Right renal cortex interstitium (tissue), 3 donors: ENCODE measurements around the gene ODC1. TPM values are rescaled to one million over a fixed set of nuclear protein-coding genes. Genes with fewer than 3 reads are reported as not detected.

Source experiments
- DNase-seq, 3 donors: peaks; one replicate each; pipeline ENCODE4 v3.0.0-alpha.2; 2013; ENCODE audit warnings: low read depth in 3 of 3, low spot score in 2 of 3
- polyA plus RNA-seq, 3 donors: library from polyadenylated mRNA; unstranded; fragments of 120-200 nt; gene quantifications; one replicate each; pipeline ENCODE4 v1.2.1, GENCODE V29; 2013; ENCODE audit not compliant: insufficient read length in 3 of 3

Gene ODC1
- polyA plus RNA-seq, 3 donors: 398 to 438 (median 426) TPM

DNA sequence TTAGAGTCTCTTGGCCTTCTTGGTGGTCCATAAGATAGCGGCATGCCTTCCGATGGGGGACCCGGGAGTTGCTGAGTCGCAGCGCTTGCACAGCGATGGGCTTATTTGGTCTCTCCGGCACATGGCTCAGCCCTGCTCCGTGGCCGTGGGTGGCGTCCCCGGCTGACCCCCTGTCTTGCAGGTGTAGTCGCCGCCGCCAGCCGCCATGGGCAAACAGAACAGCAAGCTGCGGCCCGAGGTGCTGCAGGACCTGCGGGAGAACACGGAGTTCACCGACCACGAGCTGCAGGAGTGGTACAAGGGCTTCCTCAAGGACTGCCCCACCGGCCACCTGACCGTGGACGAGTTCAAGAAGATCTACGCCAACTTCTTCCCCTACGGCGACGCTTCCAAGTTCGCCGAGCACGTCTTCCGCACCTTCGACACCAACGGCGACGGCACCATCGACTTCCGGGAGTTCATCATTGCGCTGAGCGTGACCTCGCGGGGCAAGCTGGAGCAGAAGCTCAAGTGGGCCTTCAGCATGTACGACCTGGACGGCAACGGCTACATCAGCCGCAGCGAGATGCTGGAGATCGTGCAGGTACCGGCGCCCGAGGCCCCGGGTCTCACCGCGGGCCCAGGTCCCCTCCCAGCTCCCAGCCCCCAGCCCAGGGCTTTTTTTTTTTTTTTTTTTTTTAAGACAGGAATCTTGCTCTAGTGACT is 28.4 kb downstream of the ODC1 start:
- DNase-seq: no peak

DNA sequence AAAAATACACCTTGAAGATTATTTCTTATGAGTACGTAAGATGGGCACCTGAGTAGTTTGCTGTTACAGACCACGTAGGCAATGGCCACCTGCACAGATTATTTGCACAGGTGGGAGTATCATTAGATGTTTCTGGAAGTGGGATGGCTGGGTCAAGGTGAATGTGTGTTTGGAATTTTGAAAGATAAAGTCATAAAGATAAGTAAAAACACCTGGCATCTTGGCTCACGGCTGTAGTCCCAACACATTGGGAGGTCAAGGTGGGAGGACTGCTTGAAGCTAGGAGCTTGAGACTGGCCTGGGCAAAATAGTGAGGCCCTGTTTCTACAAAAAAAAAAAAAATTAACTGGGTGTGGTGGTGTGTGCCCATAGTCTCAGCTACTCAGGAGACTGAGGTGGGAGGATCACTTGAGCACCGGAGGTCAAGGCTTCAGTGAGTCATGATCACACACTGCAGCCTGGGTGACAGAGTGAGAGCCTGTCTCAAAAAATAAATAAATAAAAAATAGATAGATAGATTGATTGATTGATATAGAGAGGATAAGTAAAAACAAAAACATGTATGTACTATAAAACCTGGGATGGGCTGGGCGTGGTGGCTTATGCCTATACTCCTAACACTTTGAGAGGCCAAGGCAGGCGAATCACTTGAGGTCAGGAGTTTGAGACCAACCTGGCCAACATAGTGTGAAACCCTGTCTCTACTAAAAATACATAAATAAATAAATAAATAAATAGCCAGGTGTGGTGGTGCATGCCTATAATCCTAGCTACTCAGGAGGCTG is 30.4 kb downstream of the ODC1 start:
- no peak for DNase-seq

DNA sequence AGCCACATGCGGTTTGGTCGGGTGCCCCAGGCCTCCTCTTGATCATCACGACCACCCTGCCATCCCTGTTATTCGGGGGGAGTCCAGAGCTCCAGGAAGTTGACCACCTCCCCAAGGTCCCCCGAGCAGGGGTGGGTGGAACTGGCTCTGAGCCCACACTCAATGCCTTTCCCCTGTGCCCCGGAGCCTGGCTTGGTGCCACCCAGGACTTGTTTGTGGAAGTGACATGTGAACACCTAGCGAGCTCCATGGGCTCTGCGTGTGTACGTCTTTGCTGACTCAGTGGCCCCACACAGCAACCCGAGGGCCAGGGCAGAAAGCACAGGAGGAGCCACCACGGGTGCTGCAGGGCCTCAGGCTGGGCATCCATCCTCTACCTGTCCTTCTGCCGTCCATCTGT is 32.5 kb downstream of the ODC1 start:
- DNase-seq: no peak

DNA sequence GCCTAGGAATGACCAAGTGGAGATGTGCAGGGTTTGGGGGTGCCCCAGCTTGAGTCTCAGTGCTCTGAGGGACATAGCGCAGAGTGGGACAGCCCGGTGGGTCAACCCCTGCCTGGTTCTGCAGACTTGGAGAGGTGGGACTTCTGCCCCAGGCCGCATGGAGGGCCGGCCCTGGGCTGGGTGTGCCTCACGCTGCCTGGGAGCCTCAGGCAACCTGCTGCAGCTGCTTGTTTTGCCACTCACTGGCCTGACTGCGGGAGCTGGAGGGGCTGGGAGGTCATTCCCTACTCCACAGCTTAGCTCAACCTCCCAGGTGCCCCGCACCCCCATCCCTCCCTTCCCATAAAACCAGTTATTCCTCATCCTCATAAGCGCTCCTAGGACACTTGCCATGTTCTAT is 33.1 kb downstream of the ODC1 start:
- no peak for DNase-seq

DNA sequence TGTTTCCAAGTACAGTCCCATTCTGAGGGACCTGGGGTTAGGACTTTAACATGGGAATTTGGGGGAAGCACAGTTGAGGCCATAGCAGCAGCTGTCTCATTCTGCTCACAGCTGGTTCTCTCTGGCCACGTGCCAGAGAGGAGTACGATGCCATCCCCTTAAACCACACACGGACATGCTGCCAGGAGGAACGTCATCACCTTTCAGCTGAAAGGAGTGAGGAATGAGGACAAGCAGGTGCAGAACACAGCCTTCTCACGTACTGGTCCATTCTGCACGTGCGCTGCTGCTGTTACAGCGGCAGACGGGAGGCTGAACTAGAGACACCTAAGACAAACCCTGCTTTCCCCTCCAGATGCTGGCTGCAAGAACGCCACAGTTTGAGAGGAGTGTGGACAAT is 33.5 kb downstream of the ODC1 start:
- DNase-seq: no peak

DNA sequence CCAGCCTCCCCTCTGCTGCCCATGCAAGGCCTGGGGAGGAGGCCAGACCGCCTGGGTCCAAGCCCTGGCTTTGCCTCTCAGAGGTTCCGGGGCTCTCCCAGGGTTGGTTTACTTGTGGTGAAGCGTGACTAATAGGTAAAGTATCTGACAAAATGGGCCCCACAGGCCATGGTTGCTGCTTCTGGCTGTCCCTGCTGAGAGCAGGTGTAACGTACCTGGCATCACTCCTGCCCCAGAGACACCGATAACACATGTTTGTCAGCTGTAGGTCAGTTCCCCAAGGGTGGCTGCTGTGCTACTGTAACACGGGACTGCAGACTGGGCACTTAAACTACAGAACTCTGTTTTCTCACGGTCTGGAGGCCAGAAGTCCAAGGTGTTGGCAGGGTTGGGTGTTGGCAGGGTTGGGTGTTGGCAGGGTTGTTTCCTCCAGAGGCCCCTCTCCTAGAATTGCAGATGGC is 34.1 kb downstream of the ODC1 start:
- DNase-seq: no peak

DNA sequence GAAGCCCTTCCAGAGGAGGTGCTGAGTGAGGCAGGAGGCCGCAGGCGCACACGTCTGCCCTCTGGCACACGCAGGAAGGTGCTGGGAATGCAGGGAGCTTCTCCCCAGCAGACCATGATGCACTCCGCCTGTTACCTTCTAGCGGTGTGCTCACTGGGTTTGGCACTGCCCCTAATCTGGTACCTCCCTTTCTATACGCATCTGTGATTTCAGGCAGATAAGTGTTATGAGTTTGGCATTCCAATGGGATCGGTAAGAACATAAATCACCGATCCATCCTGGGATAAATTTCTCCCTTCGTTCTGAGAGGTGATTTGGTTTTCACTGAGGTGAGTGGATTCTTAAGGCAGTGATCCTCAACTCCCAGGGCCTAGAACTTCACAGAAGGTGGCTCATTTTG is 34.6 kb downstream of the ODC1 start:
- no peak for DNase-seq

DNA sequence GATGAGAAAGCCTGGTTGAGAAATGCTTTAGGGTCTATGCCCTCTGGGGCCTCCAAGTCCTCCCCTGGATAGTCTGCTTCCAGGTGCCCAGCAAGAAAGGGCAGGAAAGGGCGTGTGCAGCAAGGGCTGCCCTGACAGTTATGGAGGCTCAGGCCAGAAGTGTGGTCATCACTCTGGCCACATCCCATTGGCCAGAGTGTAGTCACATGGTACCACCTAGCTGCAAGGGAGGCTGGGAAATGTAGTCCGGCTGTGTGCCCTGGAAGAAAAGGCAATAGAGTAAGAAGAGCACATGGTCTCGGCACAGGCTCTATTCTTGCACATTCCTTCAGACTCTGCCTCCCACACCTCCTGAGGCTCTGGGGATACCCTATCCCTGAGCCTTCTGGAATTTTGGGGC is 35.7 kb downstream of the ODC1 start:
- no peak for DNase-seq

DNA sequence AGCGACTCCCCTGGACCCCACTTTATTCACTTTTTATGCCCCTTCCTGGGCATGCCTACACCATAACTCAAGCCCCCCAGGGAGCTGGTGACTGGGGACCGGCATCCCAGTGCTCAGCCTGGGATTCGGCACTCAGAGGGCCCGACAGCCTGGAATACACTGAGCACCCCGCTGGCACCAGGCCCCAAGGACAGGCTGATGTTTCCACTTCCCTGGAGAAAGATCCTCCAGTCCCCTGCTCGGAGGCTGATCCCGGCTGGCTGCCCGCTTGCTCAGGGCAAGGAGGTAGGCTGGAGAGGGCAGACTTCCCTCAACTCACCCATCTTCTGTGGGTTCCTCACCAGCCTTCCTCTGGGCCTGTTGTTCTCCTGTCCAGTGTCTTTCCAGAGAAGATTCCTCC is 36.6 kb downstream of the ODC1 start:
- DNase-seq: no peak

DNA sequence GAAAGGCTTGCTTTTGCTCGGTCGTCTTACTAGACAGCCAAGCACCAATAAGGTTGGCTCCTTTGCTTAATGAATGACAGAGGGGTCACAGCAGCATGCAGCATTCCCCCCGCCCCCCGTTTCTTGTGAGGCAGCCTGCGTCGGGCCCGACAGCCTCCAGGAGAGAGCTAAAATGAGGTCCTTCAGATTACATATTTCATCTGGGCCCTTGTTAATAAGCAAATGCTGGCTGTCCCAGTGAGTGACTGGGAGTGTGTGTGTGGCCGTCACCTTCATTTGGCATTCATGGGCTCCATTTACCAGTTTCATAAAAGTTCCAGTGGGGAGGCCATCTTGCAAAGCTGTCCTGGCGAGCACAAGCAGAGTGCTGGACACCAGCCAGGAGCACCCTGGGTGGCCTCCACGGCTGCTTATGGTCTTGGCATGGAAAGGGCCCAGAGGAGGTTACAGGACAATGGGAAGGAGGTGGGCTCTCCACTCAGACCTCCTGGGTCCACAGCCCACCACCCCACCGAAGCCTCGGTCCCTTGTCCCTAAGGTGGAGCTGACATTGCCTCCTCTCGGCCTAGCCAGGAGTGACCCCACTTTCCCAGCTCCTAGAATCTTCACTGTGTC is 37.2 kb downstream of the ODC1 start:
- DNase-seq: no peak

DNA sequence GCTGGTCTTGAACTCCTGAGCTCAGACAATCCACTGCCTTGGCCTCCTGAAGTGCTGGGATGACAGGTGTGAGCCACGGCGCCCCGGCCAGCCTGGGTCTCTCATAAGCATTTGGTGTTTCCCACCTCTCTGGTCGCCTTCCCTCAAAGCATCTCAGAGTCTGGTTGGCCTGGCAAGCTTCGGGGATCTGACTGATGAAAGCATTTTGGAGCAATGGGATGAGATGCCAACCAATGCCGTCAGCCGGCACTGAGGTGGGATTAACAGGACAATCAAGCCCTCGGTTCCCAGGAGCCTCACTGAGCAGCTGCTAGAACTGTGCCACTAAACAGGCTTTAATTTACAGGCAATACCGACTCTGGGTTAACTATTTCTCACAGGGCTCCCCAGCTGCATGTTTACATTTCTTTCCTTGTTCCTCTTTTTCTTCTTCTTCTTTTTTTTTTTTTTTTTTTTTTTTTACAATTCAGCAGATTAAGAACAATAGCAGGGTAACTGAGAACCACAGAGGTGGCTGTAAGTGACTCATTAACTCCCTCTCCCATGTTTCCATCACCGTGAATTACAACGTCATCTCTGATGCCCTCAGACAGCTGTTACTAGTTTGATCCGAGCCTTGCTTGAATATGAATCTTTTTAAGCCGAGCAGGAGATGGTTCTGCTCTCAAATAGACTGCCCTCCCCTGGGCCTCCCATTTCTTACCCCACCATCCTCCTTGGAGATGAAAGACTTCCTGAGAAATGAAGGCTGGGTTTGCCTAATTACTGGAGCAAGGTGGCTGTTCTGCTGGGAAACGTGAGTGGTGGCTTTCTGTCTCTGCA is 37.9 kb downstream of the ODC1 start:
- no peak for DNase-seq

DNA sequence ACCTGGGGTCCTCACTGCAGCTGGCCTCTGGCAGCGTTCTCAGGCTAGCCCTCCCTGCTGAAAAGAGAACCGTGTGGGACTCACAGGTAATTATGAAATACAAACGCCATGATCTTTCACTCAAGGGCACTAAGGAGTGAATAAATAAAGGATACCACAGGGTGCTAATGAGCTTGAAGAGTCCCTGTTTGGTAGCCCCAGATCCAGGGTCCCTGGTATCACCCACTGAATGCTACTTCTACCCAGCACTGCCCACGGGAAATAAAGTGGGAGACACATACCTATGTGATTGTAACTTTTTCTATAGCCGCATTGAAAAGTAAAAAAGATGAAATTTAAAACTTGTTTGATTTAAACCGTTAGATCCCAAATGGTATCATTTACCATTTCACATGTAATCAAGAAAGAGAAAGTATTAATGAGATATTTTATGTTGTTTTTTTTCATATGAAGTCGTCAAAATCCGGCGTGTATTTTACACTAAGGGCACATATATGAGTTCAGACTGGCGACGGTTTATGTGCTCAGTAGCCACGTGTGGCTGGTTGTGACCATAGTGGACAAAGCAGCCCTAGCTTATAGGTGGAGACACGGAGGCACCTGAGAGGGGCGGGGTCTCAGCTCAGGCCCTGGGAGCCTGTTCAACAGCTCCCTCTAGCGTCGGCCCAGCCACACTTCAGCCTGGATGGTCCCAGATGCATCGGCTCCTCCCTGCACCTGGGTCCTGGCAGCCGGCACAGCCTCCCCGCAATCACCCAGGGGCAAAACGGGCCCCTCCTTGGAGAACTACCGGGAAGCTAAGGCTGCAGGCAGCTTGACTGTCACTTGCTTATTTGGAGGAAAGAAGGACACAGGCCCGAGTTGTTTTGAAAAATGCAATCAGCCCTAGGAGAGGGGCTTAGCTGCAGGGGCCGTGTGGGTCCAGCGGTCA is 39.2 kb downstream of the ODC1 start:
- DNase-seq: peak; percentile 63 to 70 (median 66)

DNA sequence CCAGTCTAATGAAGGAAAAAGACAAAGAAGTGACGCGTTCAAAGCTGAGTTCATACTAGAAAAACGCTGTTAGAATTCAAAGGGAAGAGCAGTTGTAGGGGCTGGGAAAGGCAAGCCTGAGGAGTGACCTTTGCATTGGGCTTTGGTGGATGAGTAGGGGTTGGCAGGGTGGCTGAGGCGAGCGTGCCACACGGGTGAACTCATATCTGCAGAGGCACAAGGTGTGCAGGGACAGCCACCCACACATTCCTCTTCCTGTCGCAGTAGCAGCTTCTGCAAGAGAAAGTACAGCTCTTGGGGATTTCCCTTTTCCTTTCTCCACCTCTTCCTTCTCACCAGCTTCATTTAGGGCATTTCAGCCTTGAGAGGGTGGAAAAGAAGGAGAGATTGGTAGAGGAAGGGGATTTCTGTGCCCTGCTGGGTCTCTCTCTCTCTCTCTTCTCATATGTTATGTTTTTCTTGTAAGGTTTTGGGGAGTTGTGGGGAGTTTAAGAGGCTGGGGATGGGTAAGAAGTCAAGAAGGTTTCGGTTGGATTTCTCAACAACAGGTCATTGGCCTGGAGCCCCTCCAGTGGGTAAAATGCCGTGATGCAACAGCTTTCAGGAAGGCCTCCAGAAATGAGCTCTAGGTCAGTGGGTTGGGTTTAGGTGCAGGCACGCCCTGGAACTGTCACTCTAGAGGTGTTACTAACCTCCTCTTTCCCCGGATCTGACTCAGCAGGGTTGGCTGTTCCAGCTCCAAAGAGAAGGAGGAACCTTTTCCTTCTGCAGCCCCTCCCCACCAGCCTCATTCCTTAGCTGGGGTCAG is 40.1 kb downstream of the ODC1 start:
- no peak for DNase-seq

DNA sequence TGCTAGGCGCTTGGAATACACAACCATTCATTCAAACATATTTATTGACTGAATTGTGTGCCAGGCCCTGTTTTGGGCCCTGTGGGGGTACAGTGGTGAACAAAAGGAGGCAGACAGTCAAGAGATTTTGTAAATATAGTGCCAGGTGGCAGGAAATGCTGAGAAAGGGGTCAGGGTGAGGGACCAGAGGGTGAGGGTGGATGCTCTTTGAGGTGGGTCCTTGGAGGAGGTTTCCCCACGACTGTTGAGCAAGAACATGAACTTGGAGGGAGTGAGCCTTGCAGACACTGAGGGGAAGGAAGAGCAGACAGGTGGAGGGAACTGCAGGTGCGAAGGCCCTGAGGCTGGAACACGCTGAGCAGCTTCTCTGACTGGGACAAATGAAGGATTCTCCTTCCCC is 40.7 kb downstream of the ODC1 start:
- DNase-seq: no peak

DNA sequence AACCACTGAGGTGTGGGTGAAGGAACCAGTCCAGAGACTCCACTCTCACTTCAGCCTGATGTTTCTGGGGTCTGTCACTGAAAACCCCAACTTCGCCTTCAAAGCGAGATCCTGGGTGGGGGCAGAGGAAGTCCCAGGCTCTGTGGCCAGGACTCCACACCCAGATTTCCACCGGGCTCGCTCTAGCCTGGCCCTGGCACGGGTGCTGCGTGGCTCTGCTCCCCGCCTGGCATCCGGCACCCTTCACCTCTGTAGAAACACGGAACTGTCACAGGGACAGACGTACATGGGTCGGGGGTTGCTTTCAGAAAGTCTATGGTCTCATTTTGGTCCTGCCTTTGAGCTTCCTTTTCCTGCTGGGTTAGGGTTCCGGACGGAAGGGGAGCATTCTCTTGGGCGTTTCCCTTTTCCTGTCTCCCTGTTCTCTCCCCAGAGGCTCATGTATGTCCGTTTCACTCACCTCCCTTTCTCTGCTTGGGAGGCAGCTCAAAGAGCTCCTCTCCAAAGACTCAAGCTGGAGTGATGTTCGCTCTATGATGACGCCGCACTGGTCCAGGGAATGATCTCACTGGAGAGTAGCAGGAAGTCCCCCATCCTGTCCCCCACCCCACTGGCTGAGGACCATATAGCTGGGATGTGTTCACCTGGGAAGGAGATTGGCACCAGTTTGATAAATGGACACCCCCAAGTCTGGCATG is 41.5 kb downstream of the ODC1 start:
- DNase-seq: no peak

DNA sequence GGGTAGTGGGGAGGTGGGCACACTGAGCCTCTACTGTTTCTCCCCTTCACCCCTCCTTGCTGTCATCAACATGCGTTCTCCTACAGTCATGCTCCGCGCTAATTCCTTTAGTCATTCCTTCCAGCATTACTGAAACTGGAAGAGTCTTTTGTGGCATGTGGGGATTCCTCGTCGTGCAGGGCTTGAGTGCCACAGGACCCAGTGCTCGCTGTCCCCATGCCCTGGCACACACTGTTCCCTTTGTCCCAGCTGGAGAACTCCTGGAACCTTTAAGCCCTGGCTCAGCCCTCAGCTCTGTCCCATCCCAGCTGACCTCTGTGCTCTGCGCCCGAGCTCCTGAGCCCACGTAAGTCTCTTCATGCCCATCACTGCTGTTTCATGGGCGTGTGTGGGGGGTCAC is 42.1 kb downstream of the ODC1 start:
- no peak for DNase-seq

DNA sequence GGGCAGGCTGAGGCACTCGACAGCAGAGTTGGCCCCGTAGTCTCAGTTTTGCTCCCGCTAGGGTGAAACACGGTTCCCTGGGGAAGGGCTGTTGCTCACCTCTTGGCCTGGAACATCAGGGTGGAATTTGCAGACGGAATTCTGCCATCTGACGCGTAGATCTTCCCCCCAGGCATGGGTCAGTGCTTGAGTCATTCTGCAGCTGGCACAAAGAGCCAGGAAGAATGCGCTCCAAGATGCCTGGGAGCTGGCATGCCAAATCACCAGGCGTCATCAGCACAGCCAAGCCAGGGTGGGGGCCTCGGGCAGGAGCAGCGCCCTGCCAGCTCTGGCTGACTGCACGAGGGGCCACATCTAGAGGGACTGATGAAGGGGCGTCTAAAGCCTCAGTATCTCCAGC is 42.7 kb downstream of the ODC1 start:
- no peak for DNase-seq

DNA sequence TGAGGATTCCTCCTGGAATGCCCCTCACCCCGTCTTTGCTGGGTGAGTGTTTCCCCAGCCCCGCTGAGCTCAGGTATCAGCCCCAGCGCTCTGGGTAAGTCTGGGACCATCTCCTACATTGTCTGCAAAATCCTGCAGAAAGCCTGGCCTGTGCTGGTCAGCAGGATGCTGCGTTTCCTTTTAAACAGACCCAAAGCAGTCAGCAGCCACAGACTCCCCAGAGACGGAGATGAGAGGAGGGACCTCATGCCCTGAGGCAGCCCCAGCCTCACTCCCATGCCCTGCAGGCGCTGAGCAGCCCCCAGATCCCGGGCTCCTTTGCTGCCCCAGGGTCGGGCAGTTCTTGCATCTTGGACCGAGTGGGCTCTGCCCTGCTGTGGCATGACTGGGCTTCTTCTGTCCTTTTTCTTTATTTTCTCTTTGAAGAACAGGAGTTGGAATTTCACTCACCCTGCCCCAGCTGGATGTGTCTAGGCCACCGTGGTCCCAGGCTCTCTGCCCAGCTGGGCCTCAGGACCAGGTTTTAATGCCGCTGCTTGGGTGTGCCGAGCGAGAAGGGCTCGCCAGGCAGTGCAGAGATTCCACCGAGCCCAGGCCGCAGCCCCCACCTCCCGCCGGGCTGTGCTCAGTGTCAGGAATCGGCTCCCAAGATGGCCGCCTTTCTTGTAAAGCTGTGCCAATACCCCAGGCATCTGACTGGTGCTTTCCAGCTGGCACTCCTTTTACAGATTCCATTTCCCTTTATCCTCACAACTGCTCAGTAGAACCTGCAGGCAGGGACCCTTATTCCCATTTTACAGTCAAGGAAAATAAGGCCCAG is 43.6 kb downstream of the ODC1 start:
- DNase-seq: no peak
